ENCODE measurements around the gene ARNT2.

DNA sequence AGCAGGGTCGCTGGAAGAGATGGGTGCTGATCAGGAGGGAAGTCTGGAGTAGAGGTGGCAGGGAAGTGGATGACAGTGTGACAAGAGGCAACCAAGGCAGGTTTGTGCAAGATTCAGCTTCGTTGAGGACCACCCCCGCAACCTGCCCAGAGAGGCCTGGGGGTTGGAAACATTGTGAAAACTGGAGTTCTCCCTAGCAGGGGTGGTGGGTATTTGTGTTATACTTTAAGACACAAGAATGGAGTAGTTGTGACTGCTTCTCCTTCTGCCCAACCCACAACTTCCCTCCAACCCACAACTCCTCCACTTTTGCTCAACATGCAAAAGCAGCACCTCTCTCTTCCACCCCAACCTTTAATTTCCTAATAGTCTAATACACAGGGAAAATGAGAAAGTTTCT is 8.6 kb upstream of the ARNT2 start:
- TF ChIP-seq, protein P1, sequence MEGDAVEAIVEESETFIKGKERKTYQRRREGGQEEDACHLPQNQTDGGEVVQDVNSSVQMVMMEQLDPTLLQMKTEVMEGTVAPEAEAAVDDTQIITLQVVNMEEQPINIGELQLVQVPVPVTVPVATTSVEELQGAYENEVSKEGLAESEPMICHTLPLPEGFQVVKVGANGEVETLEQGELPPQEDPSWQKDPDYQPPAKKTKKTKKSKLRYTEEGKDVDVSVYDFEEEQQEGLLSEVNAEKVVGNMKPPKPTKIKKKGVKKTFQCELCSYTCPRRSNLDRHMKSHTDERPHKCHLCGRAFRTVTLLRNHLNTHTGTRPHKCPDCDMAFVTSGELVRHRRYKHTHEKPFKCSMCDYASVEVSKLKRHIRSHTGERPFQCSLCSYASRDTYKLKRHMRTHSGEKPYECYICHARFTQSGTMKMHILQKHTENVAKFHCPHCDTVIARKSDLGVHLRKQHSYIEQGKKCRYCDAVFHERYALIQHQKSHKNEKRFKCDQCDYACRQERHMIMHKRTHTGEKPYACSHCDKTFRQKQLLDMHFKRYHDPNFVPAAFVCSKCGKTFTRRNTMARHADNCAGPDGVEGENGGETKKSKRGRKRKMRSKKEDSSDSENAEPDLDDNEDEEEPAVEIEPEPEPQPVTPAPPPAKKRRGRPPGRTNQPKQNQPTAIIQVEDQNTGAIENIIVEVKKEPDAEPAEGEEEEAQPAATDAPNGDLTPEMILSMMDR (IDR thresholded peaks at IDR 0.05): no peak
- TF ChIP-seq ZFX (IDR thresholded peaks at IDR 0.05; ENCODE audit: borderline replicate concordance): no peak

Measured in 22Rv1 (cell line).